NB4 (cell line): ENCODE results near the gene LRRN3.

Source experiments
- DNase-seq: peaks from one replicate; pipeline ENCODE4 v3.0.0; 2010; ENCODE audit warnings: low read depth
- H3K4me3 ChIP-seq: one replicate; pipeline ENCODE4 v1.5.1; 2011; ENCODE audit warnings: mild to moderate bottlenecking, low read depth, low read length, moderate library complexity
- MYC ChIP-seq: IDR thresholded peaks from 2 replicates; pipeline ENCODE4 v1.6.1; 2011; ENCODE audit warnings: low read depth, low read length
- POLR2A ChIP-seq: IDR thresholded peaks from 2 replicates; pipeline ENCODE4 v1.6.1; 2011; ENCODE audit warnings: mild to moderate bottlenecking; ENCODE audit not compliant: insufficient read length; ENCODE audit errors: extremely low read depth
- TF ChIP-seq, protein P1 (sequence below): IDR thresholded peaks from 2 replicates; pipeline ENCODE4 v1.6.1; 2011; ENCODE audit warnings: low read depth, low read length
- TF ChIP-seq, protein P2 (sequence below): IDR thresholded peaks from one replicate; pipeline ENCODE4 v1.5.1; 2012; ENCODE audit warnings: low read depth, low read length

The LRRN3 gene

DNA sequence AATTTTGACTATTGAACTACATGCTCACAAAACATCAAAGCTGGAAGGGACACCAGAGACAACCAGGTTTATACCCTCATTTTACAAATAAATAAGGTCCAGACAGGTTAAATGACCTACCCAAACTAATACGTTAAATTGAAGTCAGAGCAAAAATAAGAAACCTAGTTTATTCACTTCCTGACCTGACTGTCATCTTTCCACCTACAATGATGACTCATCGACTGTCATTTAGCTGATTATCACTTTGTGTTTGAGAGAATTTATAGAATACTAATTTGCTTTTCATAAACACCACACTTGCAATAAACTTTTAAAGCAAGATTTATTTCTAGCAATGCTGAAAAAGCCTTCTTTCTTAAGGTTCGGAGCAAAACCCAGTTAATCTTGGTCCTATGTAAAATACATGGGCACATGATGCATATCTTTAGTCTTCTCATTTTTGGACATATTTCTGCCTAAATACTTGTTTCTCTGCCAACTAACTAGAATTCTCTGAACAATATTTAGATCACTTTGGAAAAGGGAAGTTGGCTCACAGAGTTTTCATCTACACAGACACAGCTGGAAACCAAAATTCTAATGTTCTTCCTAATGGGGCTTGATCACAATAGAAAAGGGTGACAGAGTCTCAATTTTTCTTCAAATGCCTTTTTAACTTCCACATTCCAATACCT is 16.7 kb upstream of the LRRN3 start:
- H3K4me3 ChIP-seq: no peak overlapping the region
- TF ChIP-seq, protein P1, sequence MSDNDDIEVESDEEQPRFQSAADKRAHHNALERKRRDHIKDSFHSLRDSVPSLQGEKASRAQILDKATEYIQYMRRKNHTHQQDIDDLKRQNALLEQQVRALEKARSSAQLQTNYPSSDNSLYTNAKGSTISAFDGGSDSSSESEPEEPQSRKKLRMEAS: no peak
- no peak for TF ChIP-seq MYC
- TF ChIP-seq POLR2A: no peak
- TF ChIP-seq, protein P2, sequence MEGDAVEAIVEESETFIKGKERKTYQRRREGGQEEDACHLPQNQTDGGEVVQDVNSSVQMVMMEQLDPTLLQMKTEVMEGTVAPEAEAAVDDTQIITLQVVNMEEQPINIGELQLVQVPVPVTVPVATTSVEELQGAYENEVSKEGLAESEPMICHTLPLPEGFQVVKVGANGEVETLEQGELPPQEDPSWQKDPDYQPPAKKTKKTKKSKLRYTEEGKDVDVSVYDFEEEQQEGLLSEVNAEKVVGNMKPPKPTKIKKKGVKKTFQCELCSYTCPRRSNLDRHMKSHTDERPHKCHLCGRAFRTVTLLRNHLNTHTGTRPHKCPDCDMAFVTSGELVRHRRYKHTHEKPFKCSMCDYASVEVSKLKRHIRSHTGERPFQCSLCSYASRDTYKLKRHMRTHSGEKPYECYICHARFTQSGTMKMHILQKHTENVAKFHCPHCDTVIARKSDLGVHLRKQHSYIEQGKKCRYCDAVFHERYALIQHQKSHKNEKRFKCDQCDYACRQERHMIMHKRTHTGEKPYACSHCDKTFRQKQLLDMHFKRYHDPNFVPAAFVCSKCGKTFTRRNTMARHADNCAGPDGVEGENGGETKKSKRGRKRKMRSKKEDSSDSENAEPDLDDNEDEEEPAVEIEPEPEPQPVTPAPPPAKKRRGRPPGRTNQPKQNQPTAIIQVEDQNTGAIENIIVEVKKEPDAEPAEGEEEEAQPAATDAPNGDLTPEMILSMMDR: no peak
- DNase-seq: no peak

DNA sequence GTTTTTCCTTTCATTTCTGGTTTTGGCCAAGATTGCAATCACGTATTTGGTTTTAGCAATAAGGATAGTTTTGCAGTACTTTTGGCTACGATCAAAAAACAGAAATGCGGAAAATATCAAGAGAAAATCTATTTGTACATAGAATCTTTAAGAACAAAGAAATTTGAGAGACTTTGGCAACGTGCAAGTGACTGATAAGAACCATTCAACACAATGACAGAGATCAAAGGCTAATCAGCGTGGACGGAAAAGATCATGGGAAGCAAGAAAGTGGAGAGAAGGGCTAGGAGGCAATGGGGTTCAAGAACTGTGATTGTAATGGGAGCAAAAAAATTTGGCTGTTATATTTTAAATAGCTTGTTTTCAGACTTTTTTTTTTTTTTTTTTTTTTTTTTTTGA is 16.2 kb upstream of the LRRN3 start:
- TF ChIP-seq, protein P2: no peak
- TF ChIP-seq MYC (no peak), POLR2A (no peak)
- TF ChIP-seq, protein P1: no peak
- DNase-seq: no peak
- H3K4me3 ChIP-seq: no peak overlapping the region

DNA sequence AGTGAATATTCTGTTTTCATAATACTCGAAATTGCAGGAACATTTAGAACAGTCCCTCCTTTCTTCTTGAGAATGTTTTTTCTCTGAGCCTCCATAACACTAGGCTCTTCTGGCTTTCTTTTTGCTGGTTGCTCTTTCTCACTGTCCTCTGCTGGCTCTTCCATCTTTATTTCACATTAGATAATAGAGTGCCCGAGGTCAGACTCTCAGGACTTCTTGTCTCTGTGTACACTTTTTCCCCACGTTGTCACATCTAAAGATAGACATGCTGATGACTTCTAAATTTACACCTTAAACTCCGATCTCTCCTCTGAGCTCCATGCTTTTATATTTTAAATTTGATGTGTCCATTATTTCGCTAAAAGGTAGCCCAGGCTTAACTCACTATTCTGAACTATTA is 15.4 kb upstream of the LRRN3 start:
- no peak for DNase-seq
- H3K4me3 ChIP-seq: no peak overlapping the region
- TF ChIP-seq POLR2A (no peak), MYC (no peak)
- TF ChIP-seq, protein P1: no peak
- TF ChIP-seq, protein P2: no peak

DNA sequence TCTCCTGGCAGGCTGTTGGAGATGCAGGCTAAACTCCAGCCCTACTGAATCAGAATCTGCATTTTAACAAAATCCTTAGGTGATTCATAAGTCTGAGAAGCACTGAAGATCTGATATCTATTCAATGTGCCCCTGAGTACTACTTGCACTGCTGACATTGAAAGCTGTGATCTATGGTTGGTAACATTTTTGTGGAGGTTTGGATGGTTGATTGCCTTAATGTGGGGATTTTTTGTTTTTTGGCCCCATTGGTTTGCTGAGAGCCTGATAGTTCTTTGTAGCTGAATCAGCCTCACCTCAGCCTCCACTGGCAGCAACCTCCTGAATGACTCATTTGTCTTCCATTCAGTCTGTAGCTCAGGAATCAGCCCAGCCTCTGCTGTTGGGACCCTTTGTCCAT is 14.7 kb upstream of the LRRN3 start:
- no peak overlapping the region for H3K4me3 ChIP-seq
- no peak for DNase-seq
- no peak for TF ChIP-seq MYC
- TF ChIP-seq POLR2A: no peak
- TF ChIP-seq, protein P1: no peak
- TF ChIP-seq, protein P2: no peak

DNA sequence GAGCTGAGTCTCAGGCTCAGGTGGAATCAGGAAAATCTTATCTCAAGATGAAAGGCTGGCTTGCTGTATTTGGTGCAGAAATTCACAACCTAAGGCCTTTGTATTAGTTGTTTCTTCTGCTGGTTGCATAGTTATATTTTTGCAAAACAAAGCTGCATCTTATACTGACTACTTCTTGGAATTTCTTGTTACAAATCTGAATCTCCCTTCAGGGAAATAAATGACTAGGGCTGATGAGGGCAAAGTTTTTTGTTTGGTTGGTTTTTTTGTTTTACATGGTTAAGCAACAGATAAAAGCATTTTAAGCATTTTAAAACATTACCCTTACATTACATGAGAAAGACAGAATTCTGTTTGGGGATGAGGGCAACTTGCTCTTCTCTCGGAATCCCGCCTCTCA is 13.9 kb upstream of the LRRN3 start:
- H3K4me3 ChIP-seq: no peak overlapping the region
- DNase-seq: no peak
- TF ChIP-seq, protein P1: no peak
- TF ChIP-seq MYC (no peak), POLR2A (no peak)
- TF ChIP-seq, protein P2: no peak

DNA sequence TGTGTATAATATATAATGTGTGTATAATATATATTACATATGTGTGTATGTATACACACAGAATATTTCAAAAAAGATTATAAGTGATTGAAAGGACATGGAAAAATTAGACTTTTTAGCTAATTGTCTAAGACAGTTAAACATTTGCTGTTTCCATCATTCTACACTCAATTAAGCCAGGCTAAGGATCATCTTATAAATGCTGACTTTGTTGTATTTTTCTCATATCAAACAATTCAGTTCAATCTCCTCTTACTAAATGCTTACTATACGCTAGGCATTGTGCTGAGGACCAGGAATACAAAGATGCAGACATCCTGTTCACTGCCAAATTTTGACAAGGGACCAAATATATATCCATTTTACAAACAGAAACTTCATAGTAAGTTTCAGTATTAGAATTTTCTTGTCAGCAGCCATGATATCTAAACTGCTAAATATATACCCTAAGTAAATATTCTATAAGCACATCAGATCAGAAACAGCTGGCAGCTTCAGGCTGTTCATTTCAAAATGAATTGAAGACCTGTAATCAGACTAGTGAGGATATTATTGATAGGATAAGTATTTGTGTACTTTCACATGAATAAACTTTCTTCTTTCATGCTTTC is 10.3 kb upstream of the LRRN3 start:
- TF ChIP-seq, protein P2: no peak
- TF ChIP-seq, protein P1: no peak
- no peak for TF ChIP-seq MYC
- no peak for TF ChIP-seq POLR2A
- H3K4me3 ChIP-seq: no peak overlapping the region
- no peak for DNase-seq
